GM12878 (cell line): ENCODE results near the gene MACROD2. TPM values are rescaled to one million over a fixed set of nuclear protein-coding genes. Genes with fewer than 3 reads are reported as not detected.

ENCODE experiments used
- BACH1 ChIP-seq: fragments of 450-650 bp; IDR thresholded peaks from 2 replicates; pipeline ENCODE4 v1.6.1; 2017; ENCODE audit warnings: mild to moderate bottlenecking, borderline replicate concordance
- BRCA1 ChIP-seq: IDR thresholded peaks from 2 replicates; pipeline ENCODE4 v1.6.1; 2011; ENCODE audit warnings: low read depth, low read length, improper control_type of control experiment
- CBFB ChIP-seq: IDR thresholded peaks from 2 replicates; pipeline ENCODE4 v1.6.1; 2016; ENCODE audit warnings: antibody characterized with exemption, low read depth
- EGR1 ChIP-seq, 2 experiments: IDR thresholded peaks; 1 replicate in 1 of 2; 2 replicates in 1 of 2; pipeline ENCODE4 v1.6.1; 2011 to 2012; ENCODE audit warnings: low read depth in 2 of 2, low read length in 2 of 2, borderline replicate concordance in 1 of 2, mild to moderate bottlenecking in 1 of 2, moderate library complexity in 1 of 2
- EP300 ChIP-seq, 2 experiments: fragments of 150-350 bp in 1 of 2; IDR thresholded peaks; 2 replicates each; pipeline ENCODE4 v1.6.1; 2011 to 2012; ENCODE audit warnings: low read depth in 2 of 2, low read length in 2 of 2, borderline replicate concordance in 1 of 2, improper control_type of control experiment in 1 of 2, inconsistent platforms in 1 of 2; ENCODE audit not compliant: control insufficient read depth in 1 of 2
- ETV6 ChIP-seq, 2 experiments: fragments of 450-650 bp in 1 of 2; IDR thresholded peaks in 1 of 2; conservative IDR thresholded peaks in 1 of 2; 2 replicates each; pipeline ENCODE4 v1.6.1; 2014; ENCODE audit warnings: antibody characterized with exemption in 1 of 2, borderline replicate concordance in 1 of 2, low read depth in 1 of 2, mild to moderate bottlenecking in 1 of 2, moderate library complexity in 1 of 2
- EZH2 ChIP-seq: IDR thresholded peaks from 2 replicates; pipeline ENCODE4 v1.6.1; 2012; ENCODE audit warnings: low read depth, mild to moderate bottlenecking, control low read depth, inconsistent platforms, low read length, borderline replicate concordance; ENCODE audit not compliant: control insufficient read depth
- IRF5 ChIP-seq: fragments of 450-650 bp; IDR thresholded peaks from 2 replicates; pipeline ENCODE4 v1.6.1; 2017; ENCODE audit warnings: borderline replicate concordance
- MTA3 ChIP-seq: IDR thresholded peaks from 2 replicates; pipeline ENCODE4 v1.6.1; 2012; ENCODE audit warnings: low read length, inconsistent platforms, borderline replicate concordance
- MYC ChIP-seq: IDR thresholded peaks from 2 replicates; pipeline ENCODE4 v1.6.1; 2011; ENCODE audit warnings: mild to moderate bottlenecking, low read length, moderate library complexity, inconsistent platforms; ENCODE audit not compliant: insufficient read depth, insufficient replicate concordance, insufficient read length, severe bottlenecking
- NFXL1 ChIP-seq: fragments of 450-650 bp; IDR thresholded peaks from 2 replicates; pipeline ENCODE4 v1.6.1; 2017; ENCODE audit warnings: antibody characterized with exemption, mild to moderate bottlenecking, borderline replicate concordance
- NFYB ChIP-seq: IDR thresholded peaks from 2 replicates; pipeline ENCODE4 v1.6.1; 2011; ENCODE audit warnings: low read depth, mild to moderate bottlenecking, low read length, improper control_type of control experiment, moderate library complexity; ENCODE audit not compliant: insufficient read depth
- PBX3 ChIP-seq: IDR thresholded peaks from 2 replicates; pipeline ENCODE4 v1.6.1; 2011; ENCODE audit warnings: mild to moderate bottlenecking, low read depth, low read length, moderate library complexity; ENCODE audit not compliant: insufficient replicate concordance
- PKNOX1 ChIP-seq: fragments of 450-650 bp; IDR thresholded peaks from 2 replicates; pipeline ENCODE4 v1.6.1; 2016; ENCODE audit warnings: mild to moderate bottlenecking
- POLR2A ChIP-seq: IDR thresholded peaks from 2 replicates; pipeline ENCODE4 v1.6.1; 2011; ENCODE audit warnings: low read depth, mild to moderate bottlenecking, low read length
- RB1 ChIP-seq: fragments of 450-650 bp; formaldehyde crosslinking; IDR thresholded peaks from 2 replicates; pipeline ENCODE4 v1.6.1; 2017; ENCODE audit warnings: mild to moderate bottlenecking, borderline replicate concordance
- SMAD5 ChIP-seq: IDR thresholded peaks from 2 replicates; pipeline ENCODE4 v1.6.1; 2016; ENCODE audit warnings: antibody characterized with exemption, low read depth
- SUPT20H ChIP-seq: IDR thresholded peaks from 2 replicates; pipeline ENCODE4 v1.6.1; 2011; ENCODE audit warnings: low read depth, mild to moderate bottlenecking, low read length, moderate library complexity, borderline replicate concordance; ENCODE audit not compliant: control insufficient read depth
- TCF12 ChIP-seq: IDR thresholded peaks from 2 replicates; pipeline ENCODE4 v1.6.1; 2011; ENCODE audit warnings: low read depth, mild to moderate bottlenecking, low read length
- YY1 ChIP-seq: IDR thresholded peaks from 2 replicates; pipeline ENCODE4 v1.6.1; 2011; ENCODE audit warnings: low read depth, mild to moderate bottlenecking, low read length
- ZNF217 ChIP-seq: fragments of 450-650 bp; IDR thresholded peaks from 2 replicates; pipeline ENCODE4 v1.6.1; 2017; ENCODE audit warnings: antibody characterized with exemption, mild to moderate bottlenecking
- polyA plus RNA-seq, 11 experiments: library from polyadenylated mRNA; depleted of rRNA in 4 of 11; unstranded in 6 of 11; stranded (reverse) in 5 of 11; fragments of >200 nt; fragmentation: Nextera tagmentation in 4 of 11; fragmentation: Illumina TruSeq in 1 of 11; extraction: Ambion mirVana in 4 of 11; extraction: Trizol in 1 of 11; gene quantifications; 1 replicate in 1 of 11; 2 replicates in 10 of 11; pipeline versions ENCODE4 v1.2.1 to v1.2.3, GENCODE V29; 2011 to 2016; ENCODE audit warnings: inconsistent platforms in 2 of 11, missing spikeins in 2 of 11, low read depth in 1 of 11
- total RNA-seq, 4 experiments: library from RNA; depleted of rRNA in 3 of 4; stranded (reverse); fragments of >200 nt in 3 of 4; fragmentation: Illumina TruSeq in 1 of 4; extraction: Trizol in 1 of 4; gene quantifications; 2 replicates each; pipeline versions ENCODE4 v1.2.1 to v1.2.3, GENCODE V29; 2013 to 2021
- TF ChIP-seq, protein P1 (sequence below): IDR thresholded peaks from 2 replicates; pipeline ENCODE4 v1.6.1; 2012; ENCODE audit warnings: improper control_type of control experiment, low read depth, low read length; ENCODE audit not compliant: insufficient replicate concordance

The MACROD2 gene
- total and polyA plus RNA-seq, 10 of the 15 experiments (the other 5 are each of a cell fraction or from before 2014, with no cell fraction given): 1.1 to 21.5 (median 2.2) TPM

- TF ChIP-seq, protein P1, sequence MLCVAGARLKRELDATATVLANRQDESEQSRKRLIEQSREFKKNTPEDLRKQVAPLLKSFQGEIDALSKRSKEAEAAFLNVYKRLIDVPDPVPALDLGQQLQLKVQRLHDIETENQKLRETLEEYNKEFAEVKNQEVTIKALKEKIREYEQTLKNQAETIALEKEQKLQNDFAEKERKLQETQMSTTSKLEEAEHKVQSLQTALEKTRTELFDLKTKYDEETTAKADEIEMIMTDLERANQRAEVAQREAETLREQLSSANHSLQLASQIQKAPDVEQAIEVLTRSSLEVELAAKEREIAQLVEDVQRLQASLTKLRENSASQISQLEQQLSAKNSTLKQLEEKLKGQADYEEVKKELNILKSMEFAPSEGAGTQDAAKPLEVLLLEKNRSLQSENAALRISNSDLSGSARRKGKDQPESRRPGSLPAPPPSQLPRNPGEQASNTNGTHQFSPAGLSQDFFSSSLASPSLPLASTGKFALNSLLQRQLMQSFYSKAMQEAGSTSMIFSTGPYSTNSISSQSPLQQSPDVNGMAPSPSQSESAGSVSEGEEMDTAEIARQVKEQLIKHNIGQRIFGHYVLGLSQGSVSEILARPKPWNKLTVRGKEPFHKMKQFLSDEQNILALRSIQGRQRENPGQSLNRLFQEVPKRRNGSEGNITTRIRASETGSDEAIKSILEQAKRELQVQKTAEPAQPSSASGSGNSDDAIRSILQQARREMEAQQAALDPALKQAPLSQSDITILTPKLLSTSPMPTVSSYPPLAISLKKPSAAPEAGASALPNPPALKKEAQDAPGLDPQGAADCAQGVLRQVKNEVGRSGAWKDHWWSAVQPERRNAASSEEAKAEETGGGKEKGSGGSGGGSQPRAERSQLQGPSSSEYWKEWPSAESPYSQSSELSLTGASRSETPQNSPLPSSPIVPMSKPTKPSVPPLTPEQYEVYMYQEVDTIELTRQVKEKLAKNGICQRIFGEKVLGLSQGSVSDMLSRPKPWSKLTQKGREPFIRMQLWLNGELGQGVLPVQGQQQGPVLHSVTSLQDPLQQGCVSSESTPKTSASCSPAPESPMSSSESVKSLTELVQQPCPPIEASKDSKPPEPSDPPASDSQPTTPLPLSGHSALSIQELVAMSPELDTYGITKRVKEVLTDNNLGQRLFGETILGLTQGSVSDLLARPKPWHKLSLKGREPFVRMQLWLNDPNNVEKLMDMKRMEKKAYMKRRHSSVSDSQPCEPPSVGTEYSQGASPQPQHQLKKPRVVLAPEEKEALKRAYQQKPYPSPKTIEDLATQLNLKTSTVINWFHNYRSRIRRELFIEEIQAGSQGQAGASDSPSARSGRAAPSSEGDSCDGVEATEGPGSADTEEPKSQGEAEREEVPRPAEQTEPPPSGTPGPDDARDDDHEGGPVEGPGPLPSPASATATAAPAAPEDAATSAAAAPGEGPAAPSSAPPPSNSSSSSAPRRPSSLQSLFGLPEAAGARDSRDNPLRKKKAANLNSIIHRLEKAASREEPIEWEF: peak; percentile 96
- TF ChIP-seq MTA3 (no peak), NFXL1 (no peak), BACH1 (peak; percentile 71; the same call in 1 of the 2 replicates), NFYB (no peak), EGR1 (IDR thresholded peaks at IDR 0.05; ENCODE audit: borderline replicate concordance in 1 of 2, low read depth in 2 of 2, low read length in 2 of 2) (no peak), BRCA1 (no peak), EZH2 (no peak), IRF5 (no peak), CBFB (peak; percentile 64; the same call in 1 of the 2 replicates), TCF12 (0 out of 2 replicates have a peak, but pooled peaks have one; percentile 67), RB1 (no peak), MYC (no peak), ZNF217 (peak; percentile 79), ETV6 (conservative IDR thresholded peaks at IDR 0.05 in 1 of 2, IDR thresholded peaks at IDR 0.05 in 1 of 2; ENCODE audit: borderline replicate concordance in 1 of 2, low read depth in 1 of 2) (no peak), SMAD5 (no peak), POLR2A (no peak), EP300 (IDR thresholded peaks at IDR 0.05; ENCODE audit: borderline replicate concordance in 1 of 2, control insufficient read depth in 1 of 2, low read depth in 2 of 2, low read length in 2 of 2) (peak; percentile 80 to 97), SUPT20H (no peak), PKNOX1 (no peak), PBX3 (no peak), YY1 (no peak)
Measured at GRCh38 chr20:14830466-14830865, 835.1 kb downstream of the MACROD2 start (continued).
